DMS53 treated with DMSO at 0.1 percent for 48 hours (cell line): Measurements from ENCODE around the gene IQSEC2.
A peak's percentile ranks its signal among the peaks of the same experiment; 100 is the strongest.

Experiments
- DNase-seq: peaks from one replicate; lab custom pipeline; 2025; ENCODE audit not compliant: unreplicated experiment; lab: John Stamatoyannopoulos, UW

IQSEC2 gene

DNA sequence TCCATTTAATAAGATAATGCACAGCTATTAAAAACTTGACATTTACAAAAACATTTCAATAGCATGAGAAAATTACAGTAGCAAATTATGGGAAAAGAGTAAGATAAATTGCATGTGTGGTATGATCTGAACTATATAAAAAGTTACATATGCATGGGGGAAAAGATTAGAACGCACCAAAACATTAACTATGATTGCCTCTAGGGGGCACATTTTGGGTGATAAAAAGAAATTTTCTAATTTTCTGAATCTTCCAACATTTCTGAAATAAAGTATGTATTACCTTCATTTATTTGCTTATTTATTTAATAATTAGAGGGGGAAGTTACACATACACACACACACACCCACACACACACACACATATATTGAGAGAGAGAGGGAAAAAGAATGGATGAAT, 36.8 kb downstream of the IQSEC2 start:
- DNase-seq, result no peak

DNA sequence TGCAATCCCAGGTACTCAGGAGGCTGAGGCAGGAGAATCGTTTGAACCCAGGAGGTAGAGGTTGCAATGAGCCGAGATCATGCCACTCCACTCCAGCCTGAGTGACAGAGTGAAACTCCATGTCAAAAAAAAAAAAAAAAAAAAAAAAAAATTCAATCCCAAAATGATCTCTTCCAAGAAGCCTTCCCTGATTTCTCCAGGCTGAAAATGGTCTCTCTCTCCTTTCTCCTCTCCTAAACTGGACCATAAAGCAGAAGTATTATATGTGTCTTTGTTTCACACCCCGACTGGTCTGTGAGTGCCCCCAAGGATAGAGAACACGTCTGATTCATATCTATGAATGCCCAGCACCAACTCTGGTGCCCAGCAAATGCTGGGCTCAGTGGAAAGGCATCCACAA, 39.1 kb downstream of the IQSEC2 start:
- DNase-seq, result no peak

DNA sequence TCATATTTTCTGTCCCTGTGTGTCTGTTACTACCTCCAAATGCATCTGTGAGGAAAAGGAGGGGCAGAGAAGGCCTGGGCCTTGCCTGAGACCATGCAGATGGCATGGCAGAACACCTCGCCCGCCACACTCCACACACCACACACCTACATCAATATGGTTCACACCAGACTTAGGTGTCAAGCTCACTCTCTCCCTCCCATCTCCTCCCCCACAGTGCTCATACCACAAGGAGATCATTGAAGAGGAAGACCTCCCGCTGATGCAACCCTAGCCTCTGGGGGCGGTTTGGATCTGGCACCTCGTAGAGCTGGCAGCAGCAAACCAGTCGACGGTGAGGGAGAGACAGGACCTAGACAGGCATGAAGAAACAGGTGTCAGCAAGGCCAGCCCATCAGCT, 39.8 kb downstream of the IQSEC2 start:
- DNase-seq, result no peak

DNA sequence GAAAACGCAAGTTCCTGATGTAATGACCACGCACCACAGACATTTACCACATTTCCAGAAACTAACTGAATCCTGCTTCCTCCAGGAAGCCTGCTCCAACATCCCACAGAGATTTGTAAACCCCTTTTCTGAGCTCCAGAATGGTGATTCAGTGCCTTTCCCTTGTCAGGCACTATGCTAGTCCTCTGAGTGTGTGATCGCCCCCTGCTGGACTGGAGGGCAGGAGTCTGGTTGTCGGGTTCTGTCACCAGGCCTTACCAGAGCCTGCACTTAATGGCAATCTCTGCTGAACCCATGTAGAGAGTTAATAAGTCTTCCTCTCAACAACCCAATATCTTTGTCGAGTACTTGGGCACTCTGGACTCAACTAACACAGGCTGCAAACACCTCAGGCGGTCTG, 41.9 kb downstream of the IQSEC2 start:
- DNase-seq, result no peak

DNA sequence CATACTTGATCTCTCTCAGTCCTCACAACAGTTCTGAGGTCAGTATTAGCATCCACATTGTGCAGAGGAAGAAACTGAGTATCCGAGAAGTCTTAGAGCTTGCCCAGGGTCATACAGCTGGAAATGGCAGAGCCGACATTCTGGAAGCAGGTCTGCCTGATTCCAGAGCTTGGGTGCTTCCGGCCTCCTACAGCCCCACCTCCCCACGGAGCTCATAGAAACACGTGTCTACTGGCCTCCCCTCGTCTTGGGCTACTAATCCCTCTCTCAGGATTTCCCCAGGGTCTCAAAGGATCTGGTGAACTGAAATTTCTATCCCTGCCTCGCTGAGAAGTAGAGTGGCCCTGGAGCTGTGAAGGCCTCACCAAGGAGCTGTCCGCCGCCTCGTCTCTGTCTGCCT, 44.3 kb downstream of the IQSEC2 start:
- no peak for DNase-seq

DNA sequence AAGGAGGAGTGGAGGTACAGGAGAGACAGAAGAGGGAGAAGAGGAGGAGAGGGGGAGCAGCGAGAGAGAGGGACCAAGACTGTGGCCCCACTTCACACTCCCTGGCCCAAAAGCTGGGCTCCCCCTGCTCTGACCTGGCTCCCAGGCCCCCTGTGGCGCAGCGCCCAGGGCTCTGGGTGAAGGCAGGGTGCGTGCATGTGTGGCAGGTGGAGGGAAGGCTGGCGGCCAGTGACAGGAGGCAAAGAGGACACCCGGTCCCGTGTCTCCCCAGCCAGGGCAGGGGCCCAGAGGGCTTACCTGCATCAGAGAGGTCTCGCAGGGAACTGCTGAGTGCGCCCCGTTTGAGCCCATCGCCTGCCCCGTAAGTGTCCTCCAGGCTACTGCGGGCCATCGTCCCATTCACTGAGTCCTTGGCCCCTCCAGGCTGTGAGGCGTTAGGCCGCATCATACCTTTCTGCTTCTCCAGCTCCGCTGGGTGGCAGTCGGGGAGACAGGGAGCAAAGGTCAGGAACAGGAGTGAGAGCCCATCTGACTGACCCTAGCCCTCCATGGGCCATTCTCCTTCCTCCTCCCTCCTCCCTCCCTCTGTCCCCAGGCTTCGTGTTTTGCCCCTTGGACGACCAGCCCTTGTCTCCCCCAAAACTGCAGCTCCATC, 45.2 kb downstream of the IQSEC2 start:
- DNase-seq, result no peak

DNA sequence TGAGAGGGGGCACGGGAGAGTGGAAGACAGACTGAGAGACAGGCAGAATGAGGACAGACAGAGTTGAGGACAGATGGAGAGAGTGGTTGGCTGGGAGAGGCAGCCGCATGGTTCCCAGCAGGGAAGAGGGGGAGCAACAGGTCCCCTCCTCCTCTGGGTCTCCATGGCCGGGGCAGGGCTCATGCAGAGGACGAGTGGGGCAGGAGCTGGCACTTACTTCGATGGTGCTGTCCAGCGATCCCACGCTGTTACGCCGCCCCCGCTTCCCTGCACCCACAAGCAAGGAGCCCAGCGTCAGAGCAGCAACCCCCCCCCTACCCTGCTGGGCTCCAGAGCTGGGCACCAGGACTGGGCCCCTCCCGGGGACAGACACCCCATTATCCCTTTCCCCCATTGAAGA, 45.8 kb downstream of the IQSEC2 start:
- no peak for DNase-seq

DNA sequence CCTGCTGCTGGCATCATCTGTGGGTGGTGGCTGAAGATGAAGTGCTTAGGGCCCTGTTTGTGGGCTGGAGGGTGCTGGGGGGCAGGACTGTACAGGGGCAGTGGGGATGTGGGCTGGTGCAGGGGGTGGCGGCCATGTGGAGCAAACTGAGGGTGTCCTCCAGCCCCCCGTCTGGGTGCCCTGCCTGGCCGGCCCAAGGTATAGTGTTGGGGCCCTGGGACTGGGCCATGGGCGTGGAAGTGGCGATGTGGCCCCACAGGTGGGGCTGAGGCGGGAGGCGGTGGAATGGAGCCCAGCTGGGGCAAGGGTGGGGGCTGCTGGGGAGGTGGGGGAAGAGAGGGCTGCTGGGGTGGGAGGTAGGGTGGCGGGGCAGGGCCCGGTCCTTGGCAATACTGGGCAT, 46.9 kb downstream of the IQSEC2 start:
- DNase-seq, result no peak

DNA sequence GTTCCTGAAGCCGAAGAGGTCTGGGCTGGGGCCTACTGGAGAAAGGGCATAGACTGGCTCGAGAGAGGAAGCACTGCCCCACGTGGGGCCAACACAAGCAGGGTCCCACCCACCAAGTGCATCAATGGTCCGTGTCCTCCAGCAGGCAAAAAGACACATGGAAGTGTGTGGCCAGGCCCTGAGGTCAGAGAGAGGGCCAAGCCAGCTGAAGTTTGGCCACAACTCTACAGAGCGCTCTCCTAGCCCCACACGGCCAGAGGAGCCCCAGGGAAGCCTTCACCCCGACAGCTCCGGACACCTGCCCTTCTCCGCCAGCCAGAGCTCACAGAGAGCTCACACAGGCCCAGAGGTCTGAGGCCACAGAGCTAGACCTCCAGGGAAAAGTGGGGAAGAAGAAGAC, 47.8 kb downstream of the IQSEC2 start:
- no peak for DNase-seq

DNA sequence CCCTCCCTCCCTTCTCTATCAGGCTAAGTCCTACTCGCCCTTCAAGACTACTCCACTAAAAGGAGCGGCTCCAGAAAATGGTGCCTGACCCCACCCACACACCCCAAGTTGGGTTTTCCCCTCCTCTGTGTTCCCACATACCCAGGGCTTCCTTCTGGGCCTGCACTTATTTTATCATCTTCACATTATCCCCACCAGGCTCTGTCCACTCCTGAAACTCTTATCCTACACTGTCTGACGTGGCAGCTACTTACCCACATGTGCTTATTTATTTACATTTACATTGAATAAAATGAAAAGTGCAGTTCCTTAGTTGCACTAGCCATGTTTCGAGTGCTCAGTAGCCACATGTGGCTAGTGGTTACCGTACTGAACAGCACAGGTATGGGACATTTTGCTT, 51.3 kb downstream of the IQSEC2 start:
- DNase-seq, result no peak

DNA sequence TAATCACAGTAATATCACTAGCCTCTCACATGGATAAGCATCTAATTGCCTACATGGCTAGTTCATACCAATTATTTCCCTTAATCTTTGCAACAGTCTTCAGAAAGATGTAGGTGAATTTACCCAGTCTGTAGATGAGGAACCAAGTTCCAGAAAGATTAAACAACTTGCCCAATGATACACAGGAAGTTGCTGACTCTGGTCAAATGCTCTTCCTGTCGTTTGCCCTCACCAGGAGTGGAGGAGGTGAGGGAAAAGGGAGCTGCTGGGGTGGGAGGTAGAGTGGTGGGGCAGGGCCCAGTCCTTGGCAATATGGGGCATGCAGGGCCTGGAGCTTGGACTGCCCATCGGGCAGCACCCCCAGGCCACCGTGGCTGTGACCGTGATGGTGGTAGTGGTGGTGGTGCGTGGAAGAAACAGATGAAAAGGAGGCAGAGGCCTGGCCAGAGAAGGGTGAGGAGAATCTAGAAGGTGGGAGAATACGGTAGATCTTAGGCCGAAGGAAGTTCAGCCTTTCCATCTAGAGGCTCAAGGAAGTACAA, 54.1 kb downstream of the IQSEC2 start:
- no peak for DNase-seq

DNA sequence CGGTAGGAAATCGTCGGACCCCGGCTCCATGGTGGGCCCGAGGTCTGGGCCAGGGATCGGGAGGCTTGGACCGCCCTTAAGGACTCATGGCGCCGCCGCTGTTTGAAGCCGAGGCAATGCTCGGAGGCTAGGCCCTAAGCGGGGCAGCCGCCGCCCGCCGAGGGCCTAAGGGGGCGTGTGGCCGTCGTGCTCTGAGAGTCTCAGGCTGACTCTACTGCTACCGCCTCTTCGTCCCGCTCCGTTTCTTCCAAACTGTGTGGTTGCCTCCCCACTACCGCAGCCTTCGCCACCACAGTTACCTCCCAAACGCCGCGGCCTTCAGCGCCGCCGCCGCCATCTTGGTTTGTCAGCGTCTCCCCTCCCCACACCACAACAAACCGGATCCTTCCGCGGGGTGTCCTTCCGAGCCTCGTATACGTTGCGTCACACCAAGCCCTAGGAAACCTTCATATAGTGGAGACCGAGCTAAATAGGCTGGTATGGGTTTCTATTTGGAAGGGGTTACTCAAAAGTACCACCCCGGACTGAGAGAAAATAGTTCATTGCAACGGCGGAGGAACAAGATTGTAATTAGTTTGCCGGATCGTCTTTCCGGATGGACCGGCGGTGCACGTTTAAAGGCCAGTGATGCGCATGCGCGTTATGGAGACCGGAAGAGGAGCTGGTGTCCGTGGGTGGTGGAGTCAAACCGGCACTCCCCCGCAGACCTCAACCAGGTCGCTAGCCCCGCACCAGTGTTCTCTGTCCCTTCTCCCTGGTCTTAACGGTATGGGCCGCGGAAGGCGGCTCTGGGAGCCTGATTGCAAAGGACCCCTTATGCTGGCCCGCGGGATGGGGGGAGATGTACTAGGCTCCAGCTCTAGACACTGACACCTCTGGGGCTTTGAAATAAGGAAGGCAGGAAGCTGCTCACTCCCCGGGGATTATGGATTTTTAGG, 56.3 kb downstream of the IQSEC2 start, which contains the start of gene KDM5C:
TSS of gene KDM5C (minus strand) at position 348 of the 938 bp plus-strand sequence. CDS start at position 30, 318 bp downstream.
- DNase-seq, result peak; percentile 86

DNA sequence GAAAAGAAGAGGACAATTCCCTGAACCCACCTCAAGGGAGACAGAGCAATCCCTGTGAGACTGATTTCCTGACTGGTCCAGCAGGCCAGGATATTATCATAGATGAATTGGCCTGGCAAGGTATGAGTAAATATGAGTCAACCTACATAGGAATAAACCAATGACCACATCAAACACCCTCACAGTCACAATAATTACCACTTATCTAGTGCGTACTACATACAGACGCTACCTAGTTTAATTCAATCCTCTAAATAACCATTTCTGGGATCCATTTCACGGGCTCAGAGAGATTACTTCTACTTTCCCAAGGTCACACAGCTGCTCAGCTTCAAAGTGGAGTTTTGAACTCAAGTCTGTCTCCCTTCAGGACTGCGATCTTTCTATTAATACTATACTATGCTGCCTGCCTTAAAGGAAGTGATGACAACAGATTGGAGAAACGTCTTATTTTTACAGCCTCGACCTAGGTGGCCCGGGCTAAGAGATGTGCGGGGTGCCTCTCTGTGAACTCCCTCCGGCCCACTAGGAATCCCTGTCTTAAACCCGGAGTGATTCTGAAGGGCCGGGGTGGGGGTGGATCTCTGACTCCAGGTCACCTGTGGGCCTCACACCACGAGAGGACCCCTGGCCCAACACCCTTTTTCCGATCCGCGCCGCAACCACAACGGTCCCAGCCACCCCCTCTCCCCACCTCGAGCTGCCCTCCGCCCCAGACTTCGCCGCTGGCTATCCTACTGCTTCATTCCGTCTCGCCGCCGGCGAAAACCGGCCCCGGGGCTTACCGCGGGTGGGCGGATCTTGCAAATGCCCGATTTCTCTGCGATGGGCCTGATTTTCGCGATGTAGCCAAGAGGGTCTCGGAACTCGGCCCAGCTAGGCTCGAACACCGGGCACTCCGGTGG, 57.2 kb downstream of the IQSEC2 start:
- no peak for DNase-seq

DNA sequence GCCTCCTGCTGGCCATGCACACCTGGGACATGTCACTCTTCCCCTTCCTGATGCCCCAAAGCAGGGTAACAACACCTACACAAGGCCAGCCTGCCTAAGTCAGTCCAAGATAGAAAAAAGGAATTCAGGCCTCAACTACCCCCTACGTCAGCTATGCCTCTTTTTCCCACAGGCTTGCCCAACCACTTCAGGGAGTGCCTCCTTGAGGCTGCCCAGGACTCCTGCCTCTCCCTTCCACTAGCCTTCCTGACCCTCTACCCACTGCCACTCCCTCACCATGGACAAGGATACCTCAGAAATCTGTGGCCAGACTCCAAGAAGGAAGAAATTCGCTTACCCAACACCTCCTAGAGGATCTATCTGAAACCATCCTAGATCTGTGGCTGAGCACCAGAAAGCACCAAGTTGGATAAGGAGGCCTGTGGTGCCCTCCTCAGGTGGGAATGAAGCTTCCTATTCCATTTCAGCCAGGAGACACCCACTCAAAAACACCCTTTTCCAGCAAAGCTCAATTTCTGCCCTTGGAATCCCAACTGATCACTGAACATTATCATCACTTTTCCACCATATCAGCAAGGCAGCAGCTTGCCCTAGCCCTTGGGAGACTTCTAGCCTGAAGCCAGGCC, 58.2 kb downstream of the IQSEC2 start:
- DNase-seq, result no peak
